Thoracic aorta (tissue), 2 donors: Measurements from ENCODE around the gene MTX1. TPM values are rescaled to one million over a fixed set of nuclear protein-coding genes. Genes with fewer than 3 reads are reported as not detected.
A peak's percentile ranks its signal among the peaks of the same experiment; 100 is the strongest.

Source experiments
- ATAC-seq: fragments of 150-250 bp; one replicate; pipeline ENCODE4 v1.8.0; 2017; ENCODE audit warnings: low read depth; ENCODE audit not compliant: insufficient number of reproducible peaks, low FRiP score
- DNase-seq: peaks from one replicate; pipeline ENCODE4 v3.0.0-alpha.2; 2020; ENCODE audit warnings: low spot score
- H3K27ac ChIP-seq, 2 donors: fragments of 200-600 bp; sonication (generic); 1 replicate in 1 of 2; 2 replicates in 1 of 2; pipeline ENCODE4 v1.5.1; 2016; ENCODE audit warnings: mild to moderate bottlenecking in 2 of 2, moderate library complexity in 2 of 2
- H3K27me3 ChIP-seq: fragments of 200-600 bp; sonication (generic); replicated peaks from 2 replicates; pipeline ENCODE4 v1.6.0; 2016; ENCODE audit warnings: mild to moderate bottlenecking; ENCODE audit not compliant: insufficient read depth
- H3K36me3 ChIP-seq: fragments of 200-600 bp; sonication (generic); one replicate; pipeline ENCODE4 v1.5.1; 2016
- H3K4me1 ChIP-seq, 2 donors: fragments of 200-600 bp; sonication (generic); 1 replicate in 1 of 2; 2 replicates in 1 of 2; pipeline versions ENCODE4 v1.5.1 to v1.6.0; 2016; ENCODE audit warnings: low read depth in 2 of 2, mild to moderate bottlenecking in 1 of 2; ENCODE audit not compliant: control insufficient read depth in 1 of 2
- H3K4me3 ChIP-seq: fragments of 200-600 bp; sonication (generic); 2 replicates; pipeline ENCODE4 v1.5.1; 2016; ENCODE audit warnings: mild to moderate bottlenecking
- H3K9me3 ChIP-seq: fragments of 200-600 bp; sonication (generic); 2 replicates; pipeline ENCODE4 v1.5.1; 2016
- CTCF ChIP-seq: fragments of 200-600 bp; sonication (generic); IDR thresholded peaks from one replicate; pipeline ENCODE4 v1.5.1; 2019; ENCODE audit warnings: antibody characterized with exemption
- total RNA-seq, 2 donors: library from RNA; depleted of rRNA; stranded (reverse); fragments of >200 nt; gene quantifications; one replicate each; pipeline versions ENCODE4 v1.1.0 to v1.2.3, GENCODE V29; 2016

The MTX1 gene
- total RNA-seq, 2 donors from 2014 or later, result 21.7 to 22.9 TPM

- no peak overlapping the region for H3K4me3 ChIP-seq
- DNase-seq, result no peak
- no peak for TF ChIP-seq CTCF
- H3K27me3 ChIP-seq, result no peaks in the 10 kb centered on the region
- no peak for ATAC-seq
- H3K36me3 ChIP-seq, result peaks cover 9% of the 10 kb centered on the region
- no peaks in the 10 kb centered on the region for H3K9me3 ChIP-seq
- no peak overlapping the region for H3K27ac ChIP-seq
- peaks cover 0 to 1% of the 10 kb centered on the region in 2 donors for H3K4me1 ChIP-seq
These were observed 7.6 kb upstream of the MTX1 start for GRCh38 chr1:155200920-155201319.

GRCh38 chr1:155202198-155202597, 6.3 kb upstream of the MTX1 start:
- H3K4me3 ChIP-seq, result no peak overlapping the region
- no peaks in the 10 kb centered on the region for H3K27me3 ChIP-seq
- peaks cover 5% of the 10 kb centered on the region for H3K36me3 ChIP-seq
- ATAC-seq (no peak), DNase-seq (no peak)
- no peak overlapping the region for H3K27ac ChIP-seq
- peaks cover 7 to 14% of the 10 kb centered on the region in 2 donors for H3K4me1 ChIP-seq
- no peak for TF ChIP-seq CTCF
- no peaks in the 10 kb centered on the region for H3K9me3 ChIP-seq

- H3K27ac ChIP-seq, result no peak overlapping the region
- H3K36me3 ChIP-seq, result no peaks in the 10 kb centered on the region
- no peak for TF ChIP-seq CTCF
- DNase-seq, result no peak
- no peaks in the 10 kb centered on the region for H3K9me3 ChIP-seq
- peaks cover 10 to 21% of the 10 kb centered on the region in 2 donors for H3K4me1 ChIP-seq
- ATAC-seq, result no peak
- H3K4me3 ChIP-seq, result no peak overlapping the region
- no peaks in the 10 kb centered on the region for H3K27me3 ChIP-seq
These were observed 5.6 kb upstream of the MTX1 start for GRCh38 chr1:155202731-155203515.

- no peak for DNase-seq
- Histone ChIP-seq H3K4me1 (peaks cover 18 to 32% of the 10 kb centered on the region in 2 donors), H3K27ac (no peak overlapping the region), H3K4me3 (no peak overlapping the region), H3K36me3 (no peaks in the 10 kb centered on the region), H3K9me3 (no peaks in the 10 kb centered on the region), H3K27me3 (no peaks in the 10 kb centered on the region)
- ATAC-seq, result no peak
- TF ChIP-seq CTCF, result no peak
These were observed 3.5 kb upstream of the MTX1 start for GRCh38 chr1:155205035-155205434.

- Histone ChIP-seq H3K9me3 (no peaks in the 10 kb centered on the region), H3K4me1 (peaks cover 18 to 36% of the 10 kb centered on the region in 2 donors), H3K4me3 (no peak overlapping the region), H3K27me3 (no peaks in the 10 kb centered on the region), H3K27ac (peak overlapping the region; percentile 97 to 100), H3K36me3 (no peaks in the 10 kb centered on the region)
- TF ChIP-seq CTCF, result no peak
- no peak for ATAC-seq
- DNase-seq, result no peak
These were observed 2.4 kb upstream of the MTX1 start for GRCh38 chr1:155205969-155206593.
